ENCODE measurements around the gene WDR70. TPM values are rescaled to one million over a fixed set of nuclear protein-coding genes. Genes with fewer than 3 reads are reported as not detected.

Gene WDR70
- total RNA-seq, 6 experiments from 2014 or later = 24.0 to 29.7 (median 26.0) TPM

- H3K36me3 Mint-ChIP-seq (ENCODE audit: low read depth) = peaks cover 4% of the 10 kb centered on the region; the same call in 1 of the 2 replicates
- DNase-seq = no peak
- no peak overlapping the region for H3K27ac Mint-ChIP-seq
- peaks cover 37% of the 10 kb centered on the region for H3K4me1 Mint-ChIP-seq (ENCODE audit: low read depth)
- TF ChIP-seq CTCF (IDR thresholded peaks at IDR 0.05) = no peak
- H3K27me3 Mint-ChIP-seq (ENCODE audit: insufficient read depth) = peaks cover 2% of the 10 kb centered on the region; the same call in 1 of the 2 replicates
- peaks cover 5% of the 10 kb centered on the region; the same call in 1 of the 2 replicates for H3K9me3 Mint-ChIP-seq
- no peak overlapping the region for H3K4me3 Mint-ChIP-seq
Measured at GRCh38 chr5:37660319-37660718, 281.2 kb downstream of the WDR70 start.

GRCh38 chr5:37661227-37661920 lies 282.3 kb downstream of the WDR70 start:
- DNase-seq = no peak
- Mint-ChIP-seq H3K9me3 (no peaks in the 10 kb centered on the region), H3K36me3 (ENCODE audit: low read depth) (no peaks in the 10 kb centered on the region; the same call in 1 of the 2 replicates), H3K27me3 (ENCODE audit: insufficient read depth) (peaks cover 2% of the 10 kb centered on the region; the same call in 1 of the 2 replicates), H3K4me3 (no peak overlapping the region), H3K4me1 (ENCODE audit: low read depth) (peaks cover 37% of the 10 kb centered on the region), H3K27ac (no peak overlapping the region)
- TF ChIP-seq CTCF (IDR thresholded peaks at IDR 0.05) = no peak

GRCh38 chr5:37661951-37662350 lies 282.8 kb downstream of the WDR70 start:
- H3K27ac Mint-ChIP-seq = no peak overlapping the region
- peaks cover 39% of the 10 kb centered on the region for H3K4me1 Mint-ChIP-seq (ENCODE audit: low read depth)
- no peak for DNase-seq
- H3K4me3 Mint-ChIP-seq = no peak overlapping the region
- TF ChIP-seq CTCF (IDR thresholded peaks at IDR 0.05) = no peak
- no peaks in the 10 kb centered on the region; the same call in 1 of the 2 replicates for H3K36me3 Mint-ChIP-seq (ENCODE audit: low read depth)
- H3K27me3 Mint-ChIP-seq (ENCODE audit: insufficient read depth) = peaks cover 2% of the 10 kb centered on the region; the same call in 1 of the 2 replicates
- H3K9me3 Mint-ChIP-seq = no peaks in the 10 kb centered on the region

GRCh38 chr5:37662362-37662761 lies 283.2 kb downstream of the WDR70 start:
- TF ChIP-seq CTCF (IDR thresholded peaks at IDR 0.05) = no peak
- H3K4me3 Mint-ChIP-seq = no peak overlapping the region
- no peaks in the 10 kb centered on the region for H3K9me3 Mint-ChIP-seq
- H3K27me3 Mint-ChIP-seq (ENCODE audit: insufficient read depth) = peaks cover 2% of the 10 kb centered on the region; the same call in 1 of the 2 replicates
- no peaks in the 10 kb centered on the region; the same call in 1 of the 2 replicates for H3K36me3 Mint-ChIP-seq (ENCODE audit: low read depth)
- peaks cover 43% of the 10 kb centered on the region for H3K4me1 Mint-ChIP-seq (ENCODE audit: low read depth)
- H3K27ac Mint-ChIP-seq = no peak overlapping the region
- no peak for DNase-seq

GRCh38 chr5:37662789-37663485 lies 283.8 kb downstream of the WDR70 start:
- Mint-ChIP-seq H3K4me1 (ENCODE audit: low read depth) (peaks cover 47% of the 10 kb centered on the region), H3K9me3 (no peaks in the 10 kb centered on the region), H3K4me3 (no peak overlapping the region), H3K27ac (no peak overlapping the region), H3K27me3 (ENCODE audit: insufficient read depth) (peaks cover 2% of the 10 kb centered on the region; the same call in 1 of the 2 replicates), H3K36me3 (ENCODE audit: low read depth) (no peaks in the 10 kb centered on the region)
- DNase-seq = no peak
- no peak for TF ChIP-seq CTCF (IDR thresholded peaks at IDR 0.05)
